AG04449 (cell line): Measurements from ENCODE around the gene CSF1.
A peak's percentile ranks its signal among the peaks of the same experiment; 100 is the strongest.

Experiments
- CTCF ChIA-PET: fragments of 350-600 bp; formaldehyde crosslinking; extraction: SDS; loops from one replicate; lab custom pipeline; 2021; ENCODE audit warnings: antibody characterized with exemption; lab: Yijun Ruan, JAX
- POLR2A ChIA-PET: fragments of 400-600, 350-600 bp; formaldehyde crosslinking; extraction: SDS; loops from one replicate; lab custom pipeline; 2020; ENCODE audit warnings: antibody characterized with exemption, inconsistent platforms; lab: Yijun Ruan, JAX
- DNase-seq: peaks from one replicate; pipeline ENCODE4 v3.0.0-alpha.2; 2010; ENCODE audit warnings: low read depth, low spot score
- H3K4me3 ChIP-seq: 2 replicates; pipeline ENCODE4 v1.5.1; 2011; ENCODE audit warnings: low read depth, mild to moderate bottlenecking, control low read depth, low read length
- CTCF ChIP-seq: IDR thresholded peaks from one replicate; pipeline ENCODE4 v1.5.1; 2011; ENCODE audit warnings: mild to moderate bottlenecking, moderate library complexity, low read length, control low read depth, inconsistent platforms; ENCODE audit not compliant: insufficient read depth; ENCODE audit errors: missing control alignments

The CSF1 gene

DNA sequence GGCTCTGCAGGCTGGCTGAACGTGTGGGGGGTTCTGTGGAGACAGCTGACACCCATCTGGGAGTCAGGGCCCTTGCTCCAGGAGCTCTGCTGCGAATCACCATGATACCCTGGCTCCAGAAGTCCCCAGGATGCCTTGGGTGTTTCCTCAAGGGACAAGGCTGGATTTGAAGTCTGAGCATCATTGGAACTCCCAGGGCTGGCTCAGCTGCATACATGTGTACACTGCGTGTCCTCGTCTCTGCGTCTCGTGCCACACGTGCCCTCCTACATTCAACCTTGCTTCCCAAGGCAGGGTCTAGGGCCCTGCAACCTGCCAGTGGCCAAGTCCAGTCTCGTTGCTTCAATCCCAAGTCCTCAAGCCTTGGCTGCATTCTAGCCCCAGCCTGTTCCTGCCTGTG is 11.7 kb downstream of the CSF1 start:
- no peak for TF ChIP-seq CTCF
- DNase-seq, result no peak
- H3K4me3 ChIP-seq, result no peak overlapping the region
- POLR2A ChIA-PET, result interaction anchor here (0.8 kb wide), 1 partner anchor 62 kb away, joined by 3 read pairs; the partner anchor contains the start of gene AHCYL1
- CTCF ChIA-PET, result interaction anchor here (1.1 to 6.5 kb wide), 7 partner anchors 15 to 145 kb away, joined by 4 to 42 read pairs (median 8); partner anchors contain the start of gene AHCYL1

- DNase-seq, result no peak
- ChIA-PET CTCF (interaction anchor here (0.7 to 6.5 kb wide), 16 partner anchors 8 to 148 kb away, joined by 3 to 42 read pairs (median 5); partner anchors contain the start of gene AHCYL1), POLR2A (no interaction called here)
- TF ChIP-seq CTCF, result peak; percentile 56
- H3K4me3 ChIP-seq, result no peak overlapping the region
These were observed 12.7 kb downstream of the CSF1 start for GRCh38 chr1:109923131-109923945.

- POLR2A ChIA-PET, result no interaction called here
- CTCF ChIA-PET, result interaction anchor here (1.2 to 6.5 kb wide), 12 partner anchors 10 to 147 kb away, joined by 3 to 42 read pairs (median 6); partner anchors contain the start of gene AHCYL1
- no peak for DNase-seq
These were observed 13.3 kb downstream of the CSF1 start for GRCh38 chr1:109923946-109924275.

GRCh38 chr1:109924316-109924715 is 13.7 kb downstream of the CSF1 start:
- H3K4me3 ChIP-seq, result no peak overlapping the region
- TF ChIP-seq CTCF, result no peak
- no peak for DNase-seq
- POLR2A ChIA-PET, result no interaction called here
- CTCF ChIA-PET, result interaction anchor here (1.0 to 6.5 kb wide), 12 partner anchors 10 to 141 kb away, joined by 3 to 42 read pairs (median 6); partner anchors contain the start of gene AHCYL1

More at GRCh38 chr1:109923946-109924275, 13.3 kb downstream of the CSF1 start:
- no peak overlapping the region for H3K4me3 ChIP-seq
- TF ChIP-seq CTCF, result no peak

DNA sequence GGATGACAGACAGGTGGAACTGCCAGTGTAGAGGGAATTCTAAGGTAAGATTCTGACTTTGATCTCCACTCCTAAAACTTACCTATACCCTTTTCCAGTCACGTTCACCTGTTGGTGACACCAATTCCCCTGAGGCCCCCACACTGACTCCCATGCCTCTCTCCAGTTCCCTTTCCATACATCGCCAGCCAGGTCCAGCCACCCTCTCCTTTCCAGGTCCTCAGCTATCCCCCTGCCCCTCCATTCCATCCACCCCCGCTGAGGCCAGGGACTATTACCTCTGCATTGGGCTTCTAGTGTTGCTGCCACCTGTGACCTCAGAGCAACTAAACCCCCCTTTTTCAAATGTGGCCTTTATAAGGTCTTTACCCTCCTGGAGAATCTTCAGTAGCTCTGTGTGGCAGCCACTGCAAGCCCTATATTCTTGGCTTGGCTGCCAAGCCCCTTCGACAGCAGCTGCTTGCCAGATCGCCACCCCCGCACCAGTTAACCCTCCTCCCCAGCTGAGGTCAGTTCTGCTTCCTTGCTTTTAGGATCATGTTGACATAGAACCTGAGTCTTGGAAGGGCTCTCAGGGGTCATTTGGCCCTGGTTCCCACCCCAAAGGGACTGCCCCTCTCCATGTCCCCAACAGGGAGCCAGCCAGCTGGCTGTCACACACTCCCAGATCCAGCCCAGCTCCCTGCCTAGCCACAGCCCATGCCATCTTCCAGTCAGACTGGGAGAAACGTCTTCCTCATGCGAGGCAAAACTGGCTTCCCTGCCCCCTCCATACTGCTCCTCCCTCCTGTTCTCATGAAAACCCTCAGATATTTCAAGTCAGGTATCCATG is 14.7 kb downstream of the CSF1 start:
- CTCF ChIA-PET, result interaction anchor here (0.9 to 6.5 kb wide), 7 partner anchors 9 to 148 kb away, joined by 3 to 42 read pairs (median 4); partner anchors contain the start of gene AHCYL1
- DNase-seq, result no peak
- no peak for TF ChIP-seq CTCF
- POLR2A ChIA-PET, result no interaction called here
- H3K4me3 ChIP-seq, result no peak overlapping the region
